NT2/D1 (cell line): ENCODE data around the gene SCRT2.

Source experiments
- SUZ12 ChIP-seq: IDR thresholded peaks from 2 replicates; pipeline ENCODE4 v1.6.1; 2011; ENCODE audit not compliant: insufficient read length, insufficient read depth; ENCODE audit errors: extremely low read depth
- YY1 ChIP-seq: IDR thresholded peaks from 2 replicates; pipeline ENCODE4 v1.6.1; 2011; ENCODE audit not compliant: insufficient read length, insufficient read depth
- ZNF274 ChIP-seq: IDR thresholded peaks from 2 replicates; pipeline ENCODE4 v1.6.1; 2011; ENCODE audit warnings: mild to moderate bottlenecking, low read depth, low read length

DNA sequence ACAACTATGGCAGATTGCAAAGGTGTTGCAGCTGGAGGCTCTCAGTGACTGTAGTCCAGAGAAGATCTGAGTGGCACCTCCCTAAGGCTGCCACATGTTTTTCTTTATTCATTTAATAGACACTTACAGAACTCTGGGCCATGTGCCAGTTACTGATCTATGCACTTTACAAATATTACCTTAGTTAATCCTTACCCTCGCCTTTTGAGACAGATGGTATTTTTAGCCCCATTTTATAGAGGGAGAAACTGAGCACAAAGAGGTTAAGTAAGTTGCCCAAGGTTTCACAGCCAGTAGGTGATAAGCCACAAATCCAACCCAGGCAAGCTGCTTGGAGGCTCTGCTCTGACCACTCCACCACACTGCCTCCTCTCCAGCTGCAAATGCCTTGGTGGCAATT, 6.5 kb upstream of the SCRT2 start:
- TF ChIP-seq YY1: no peak
- no peak for TF ChIP-seq ZNF274
- no peak for TF ChIP-seq SUZ12
